HG02852 (cell line): ENCODE data around the gene XPA.
"Not testable (repeated sequence)": the region's sequence is repeated elsewhere in the genome, so short reads cannot be mapped to it uniquely, and the experiment has no call there.

Experiments used
- ATAC-seq: cut with Tn5 transposase; IDR thresholded peaks from one replicate; pipeline ENCODE4 v1.9.1; 2021; ENCODE audit warnings: mild to moderate bottlenecking, moderate library complexity; ENCODE audit not compliant: unreplicated experiment

Gene XPA

DNA sequence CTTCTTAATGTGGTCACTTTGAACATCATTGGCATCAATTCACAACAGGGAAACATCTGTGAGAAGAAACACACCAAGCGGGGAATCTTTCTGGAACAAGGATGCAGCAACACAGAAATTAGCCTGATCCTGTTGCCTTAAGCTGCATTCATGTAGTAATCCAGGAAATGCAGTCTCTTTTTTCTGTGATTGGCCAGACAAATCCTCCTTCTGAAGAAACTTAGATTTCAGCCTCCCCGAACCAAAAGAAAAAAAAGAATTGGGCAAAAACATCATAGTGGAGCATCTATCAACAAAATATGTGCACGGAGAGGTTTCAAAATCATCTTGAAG is 7.2 kb upstream of the XPA start:
- no peak for ATAC-seq

DNA sequence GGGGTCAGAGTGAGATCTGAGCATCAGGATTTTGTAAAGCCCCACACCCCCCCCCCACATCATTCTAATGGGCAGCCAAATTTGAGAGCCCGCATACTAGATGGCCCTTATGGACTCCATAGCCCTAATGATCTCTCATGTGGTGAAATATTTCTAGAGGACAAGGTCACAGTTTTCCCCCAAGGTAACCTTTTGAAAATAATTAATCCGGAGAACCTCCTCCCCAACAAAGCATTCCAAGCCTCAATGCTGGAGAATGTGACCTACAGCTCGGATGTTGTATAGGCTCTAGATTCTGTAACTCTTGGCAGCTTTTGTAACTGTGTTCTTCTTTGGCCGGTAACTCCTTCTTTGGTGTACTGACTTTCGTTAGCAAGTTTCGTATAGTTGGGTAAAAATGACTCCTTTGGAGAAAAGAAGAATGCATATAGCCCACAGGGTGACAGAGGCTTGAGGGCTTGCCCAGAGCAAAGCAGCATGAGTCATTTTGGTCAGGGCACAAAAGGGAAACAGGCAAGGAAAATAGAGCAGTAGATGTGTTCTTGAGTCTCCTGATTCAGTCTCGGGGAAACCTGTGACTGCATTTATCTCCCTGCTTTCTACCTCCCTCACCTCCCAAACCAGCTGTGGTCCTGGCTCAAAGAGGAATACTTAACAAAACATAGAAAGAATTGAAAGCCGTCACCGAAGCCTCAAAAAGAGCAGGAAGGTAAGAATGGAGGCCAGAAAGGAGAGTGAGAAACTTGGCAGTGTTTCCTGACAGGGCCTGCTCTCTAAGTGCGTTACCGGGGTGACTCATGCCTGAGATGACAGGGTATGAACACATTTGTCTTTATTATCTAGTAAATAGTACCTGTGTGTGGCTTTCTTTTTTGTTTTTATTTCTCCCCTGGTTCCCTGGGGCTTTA is 6.6 kb upstream of the XPA start:
- no peak for ATAC-seq

DNA sequence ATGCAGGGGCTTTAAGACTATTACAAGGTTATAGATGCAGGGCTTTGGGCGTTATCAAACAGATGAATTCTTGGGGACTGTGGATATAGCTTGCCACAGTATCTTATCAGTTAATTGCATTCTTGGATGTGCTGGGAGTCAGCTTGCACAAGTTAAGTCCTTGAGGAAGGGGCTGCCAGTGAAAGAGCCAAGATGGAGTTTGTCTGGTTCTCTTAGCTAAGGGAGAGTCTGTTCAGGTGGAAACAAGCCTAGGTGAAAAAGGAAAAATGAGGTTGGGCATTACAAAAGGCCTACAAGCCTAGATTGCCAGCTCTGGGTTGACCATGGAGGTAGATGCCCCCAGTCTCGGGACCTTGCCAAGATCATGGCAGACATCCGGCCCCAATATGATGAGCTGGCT is 2.7 kb upstream of the XPA start:
- not testable (repeated sequence) for ATAC-seq

DNA sequence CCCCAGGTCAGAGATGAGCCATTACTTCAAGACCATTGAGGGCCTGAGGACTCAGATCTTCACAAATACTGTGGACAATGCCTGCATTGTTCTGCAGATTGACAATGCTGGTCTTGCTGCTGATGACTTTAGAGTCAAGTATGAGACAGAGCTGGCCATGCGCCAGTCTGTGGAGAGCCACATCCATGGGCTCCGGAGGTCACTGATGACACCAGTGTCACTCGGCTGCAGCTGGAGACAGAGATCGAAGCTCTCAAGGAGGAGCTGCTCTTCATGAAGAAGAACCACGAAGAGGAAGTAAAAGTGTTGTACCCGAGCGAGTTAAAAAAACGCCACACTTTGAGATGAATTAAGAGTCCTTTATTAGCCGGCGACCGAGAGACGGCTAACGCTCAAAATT is 2.1 kb upstream of the XPA start:
- not testable (repeated sequence) for ATAC-seq

DNA sequence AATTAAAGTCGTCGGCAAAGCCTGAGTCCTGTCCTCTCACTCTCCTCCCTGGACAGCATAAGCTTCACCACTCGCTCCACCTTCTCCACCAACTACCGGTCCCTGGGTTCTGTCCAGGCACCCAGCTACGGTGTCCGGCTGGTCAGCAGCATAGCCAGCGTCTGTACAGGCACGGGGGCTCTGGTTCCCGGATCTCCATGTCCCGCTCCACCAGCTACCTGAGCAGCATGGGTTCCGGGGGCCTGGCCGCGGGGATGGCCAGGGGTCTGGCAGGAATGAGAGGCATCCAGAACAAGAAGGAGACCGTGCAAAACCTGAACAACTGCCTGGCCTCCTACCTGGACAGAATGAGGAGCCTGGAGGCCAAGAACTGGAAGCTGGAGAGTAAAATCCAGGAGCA is 1.7 kb upstream of the XPA start:
- no peak for ATAC-seq

DNA sequence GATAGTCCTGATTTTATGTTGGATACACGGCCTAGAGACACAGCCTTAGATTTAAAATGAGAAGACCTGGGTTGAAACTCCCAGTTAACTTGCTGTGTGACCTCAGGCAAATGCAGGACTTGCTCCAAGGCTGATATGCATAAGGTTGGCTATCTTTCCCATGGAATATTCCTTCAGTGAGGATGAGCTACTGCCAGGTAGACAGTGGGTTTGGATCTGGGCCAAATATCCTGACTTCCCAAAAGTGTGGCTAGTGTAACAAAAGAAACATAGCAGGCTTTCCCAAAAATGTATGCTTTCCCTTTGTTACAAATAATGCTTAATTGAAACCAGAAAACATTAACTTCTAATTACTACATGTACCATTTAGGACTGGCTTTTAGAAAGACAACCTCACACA is 697 bp upstream of the XPA start:
- ATAC-seq: no peak

DNA sequence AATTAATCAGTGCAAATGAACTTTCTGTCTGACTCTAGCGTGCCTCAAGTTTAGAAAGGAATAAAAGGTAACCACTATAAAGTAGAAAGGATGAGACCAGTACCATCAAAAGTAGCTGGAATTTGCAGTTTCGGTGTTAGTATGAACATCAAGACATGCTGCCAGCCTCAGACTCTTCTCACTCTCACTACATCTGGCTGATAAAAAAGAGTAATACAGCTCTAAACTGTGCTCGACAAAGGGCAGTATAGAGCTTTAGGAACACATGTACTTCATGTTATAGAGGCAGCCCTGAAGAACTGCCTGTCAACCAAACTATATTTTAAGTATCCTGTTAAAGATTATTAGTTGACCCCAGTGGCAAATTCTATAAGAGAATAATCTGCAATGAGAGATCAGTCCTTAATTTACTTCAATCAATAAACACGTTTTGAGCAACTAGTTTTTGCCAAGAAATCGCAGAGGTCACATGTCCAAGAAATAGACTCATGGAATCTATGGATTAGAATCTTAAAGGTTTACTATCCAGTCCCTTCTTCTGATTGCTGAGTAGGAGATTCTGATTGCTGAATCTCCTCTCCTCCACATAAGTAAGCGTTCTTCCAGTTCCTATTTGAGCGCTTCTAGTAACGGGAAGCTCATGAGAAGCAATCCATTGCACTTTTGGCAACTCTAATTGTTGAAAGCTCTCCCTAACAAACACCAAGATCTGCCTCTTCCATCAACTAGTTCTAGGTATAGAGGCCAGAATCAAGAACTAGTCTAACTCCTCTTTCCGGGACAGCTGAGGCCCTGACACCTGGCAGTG is 941 bp downstream of the XPA start:
- ATAC-seq: no peak

DNA sequence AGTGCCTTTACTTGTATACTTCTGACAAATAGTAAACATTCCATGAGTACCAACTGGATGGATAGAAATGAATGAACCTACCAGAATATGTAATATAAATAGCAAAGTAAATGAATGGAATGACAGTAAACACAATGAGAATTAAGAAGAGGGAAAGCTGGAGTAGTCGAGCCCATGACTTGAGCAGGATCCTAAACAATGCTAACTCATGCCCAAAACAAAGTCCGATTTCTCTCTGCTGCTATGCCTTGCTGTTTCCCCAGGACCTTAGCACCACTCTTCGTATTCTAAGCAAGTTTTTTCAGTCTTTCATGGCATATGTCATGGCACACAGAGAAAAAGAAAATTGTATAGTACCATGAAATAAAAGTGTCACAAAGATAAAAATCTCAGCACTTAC is 1.8 kb downstream of the XPA start:
- ATAC-seq: no peak

DNA sequence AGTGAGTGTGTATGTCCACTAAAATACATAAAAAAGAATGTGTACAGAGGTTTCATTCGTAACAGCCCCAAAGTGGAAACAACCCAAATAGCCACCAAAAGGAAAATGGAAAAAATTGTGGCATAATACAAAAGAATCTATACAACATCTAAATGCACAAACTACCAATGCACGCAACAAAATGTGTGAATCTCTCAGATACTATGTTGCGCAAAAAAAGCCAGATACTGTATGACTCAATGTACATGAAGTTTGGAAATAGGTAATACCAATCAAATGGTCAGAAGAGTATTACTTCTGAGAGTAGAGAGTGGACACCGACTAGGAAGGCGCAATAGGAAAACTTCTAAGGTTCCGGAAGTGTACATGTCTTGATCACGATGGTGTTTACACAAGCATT is 2.4 kb downstream of the XPA start:
- ATAC-seq: no peak

DNA sequence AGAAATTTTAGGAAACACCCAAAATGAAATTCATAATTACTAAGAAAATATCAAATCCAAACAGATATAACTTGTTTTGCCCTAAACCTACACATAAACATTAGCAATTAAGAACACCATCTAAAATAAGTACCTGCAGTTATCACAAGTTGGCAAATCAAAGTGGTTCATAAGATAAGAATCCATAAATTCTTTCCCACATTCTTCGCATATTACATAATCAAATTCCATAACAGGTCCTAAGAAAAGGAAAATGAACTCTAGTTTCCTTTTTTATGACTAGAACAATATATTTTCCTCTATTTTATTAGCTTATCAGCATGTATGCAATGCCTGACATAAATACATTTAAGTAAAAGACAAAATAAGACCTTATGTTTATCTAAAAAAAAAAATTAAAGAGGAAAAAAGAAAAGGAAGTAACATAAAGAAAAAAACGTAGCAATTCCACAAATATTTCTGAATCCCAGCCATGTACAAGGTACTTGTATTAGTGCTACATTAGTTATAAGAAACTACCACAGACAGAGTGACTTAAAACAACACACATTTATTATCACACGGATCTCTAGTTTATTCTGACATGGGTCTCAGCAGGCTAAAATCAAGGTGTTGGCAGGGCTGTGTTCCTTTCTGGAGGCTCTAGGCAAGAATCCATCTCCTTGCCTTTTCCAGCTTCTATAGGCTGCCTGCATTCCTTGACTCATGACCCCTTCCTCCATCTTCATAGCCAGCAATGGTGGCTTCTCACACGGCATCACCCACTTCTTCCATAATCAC is 7.5 kb downstream of the XPA start:
- ATAC-seq: no peak

DNA sequence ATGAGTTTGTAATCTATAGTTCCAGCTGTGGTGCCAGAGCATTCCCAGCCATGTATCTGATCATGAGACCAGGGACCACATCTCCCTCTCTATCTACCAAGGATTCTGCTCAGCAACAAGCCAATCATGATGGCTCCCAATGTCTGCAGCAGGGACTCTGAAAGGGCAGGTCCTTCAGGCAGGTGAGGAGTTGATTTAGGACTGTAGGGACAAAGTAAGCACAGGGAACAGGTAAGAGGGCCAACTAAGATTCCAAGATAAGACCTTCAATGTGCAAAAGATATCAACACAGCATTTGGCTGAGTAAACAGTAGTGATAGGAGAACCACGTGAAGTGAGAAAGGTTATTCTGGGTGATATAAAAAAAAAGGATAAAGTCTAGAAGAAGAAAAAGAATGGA is 8.5 kb downstream of the XPA start:
- no peak for ATAC-seq

DNA sequence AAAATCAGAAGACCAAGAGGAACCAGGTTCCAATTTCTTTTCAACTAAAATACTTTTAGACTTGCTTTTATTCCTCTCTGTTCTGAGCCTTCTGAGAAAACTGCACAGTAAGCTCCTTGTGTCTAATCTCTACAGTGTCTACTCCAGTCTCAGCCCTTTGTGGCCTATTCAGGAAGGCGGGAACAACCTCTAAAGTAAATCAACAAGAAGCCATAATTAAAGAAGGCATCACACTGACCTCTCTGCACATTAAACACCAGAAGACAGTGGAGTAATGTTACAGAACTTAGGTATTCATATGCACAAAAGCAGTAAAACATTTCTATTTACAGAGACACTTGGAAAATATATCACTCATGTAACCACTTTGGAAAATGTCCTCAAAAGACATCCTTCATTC is 14.9 kb downstream of the XPA start:
- ATAC-seq: no peak

DNA sequence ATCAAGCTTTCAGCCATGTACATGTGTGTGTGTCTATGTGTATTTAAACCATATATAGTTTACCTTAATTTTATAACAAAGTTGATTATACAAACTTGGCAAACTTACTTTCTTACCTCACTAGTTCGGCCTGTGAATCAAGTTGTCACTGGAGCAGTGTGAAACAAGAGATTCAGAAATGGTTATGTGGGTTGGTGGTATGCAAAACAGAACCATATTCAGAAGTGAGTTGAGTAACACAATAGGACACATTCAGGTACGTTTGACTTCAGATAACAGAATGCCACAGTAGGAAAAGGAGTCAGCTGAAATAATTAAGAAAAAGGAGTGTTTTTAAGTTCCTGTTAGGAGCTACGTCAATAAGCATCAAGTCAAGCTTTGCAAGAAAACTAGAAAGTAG is 21.5 kb downstream of the XPA start:
- ATAC-seq: peak; percentile 82

DNA sequence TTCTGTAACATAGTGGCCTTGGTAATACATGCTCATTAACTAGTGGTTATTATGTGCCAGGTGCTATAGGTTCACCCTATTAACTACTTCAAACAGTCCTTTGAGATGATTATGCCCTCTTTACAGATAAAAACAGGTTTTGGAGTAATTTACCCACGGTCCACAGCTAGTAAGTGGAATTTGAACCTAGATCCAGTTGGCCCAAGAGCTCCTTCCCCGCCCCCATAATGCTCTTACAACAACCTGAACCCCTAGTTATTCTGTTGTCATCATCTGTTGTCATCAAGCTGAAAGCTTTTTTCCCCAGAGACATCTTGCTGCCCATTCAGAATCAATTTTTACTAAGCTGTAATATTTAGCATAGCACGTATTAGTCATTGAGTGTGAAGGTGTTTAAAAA is 23.2 kb downstream of the XPA start:
- ATAC-seq: no peak

DNA sequence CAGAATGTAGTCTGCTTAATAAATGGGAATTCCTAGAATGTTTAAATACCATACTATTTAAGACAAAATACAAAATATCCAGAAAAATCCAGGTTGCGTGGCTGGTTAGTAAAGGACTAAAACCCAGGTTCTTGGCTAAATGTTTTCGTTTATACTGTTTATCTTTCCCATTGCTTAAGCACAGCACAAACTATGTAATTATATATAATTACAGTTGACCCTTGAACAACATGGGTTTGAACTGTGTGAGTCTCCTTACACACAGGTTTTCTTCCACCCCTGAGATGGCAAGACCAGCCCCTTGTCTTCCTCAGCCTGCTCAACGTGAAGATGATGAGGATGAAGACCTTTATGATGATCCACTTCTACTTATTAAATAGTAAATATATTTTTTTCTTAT is 24.7 kb downstream of the XPA start:
- no peak for ATAC-seq

DNA sequence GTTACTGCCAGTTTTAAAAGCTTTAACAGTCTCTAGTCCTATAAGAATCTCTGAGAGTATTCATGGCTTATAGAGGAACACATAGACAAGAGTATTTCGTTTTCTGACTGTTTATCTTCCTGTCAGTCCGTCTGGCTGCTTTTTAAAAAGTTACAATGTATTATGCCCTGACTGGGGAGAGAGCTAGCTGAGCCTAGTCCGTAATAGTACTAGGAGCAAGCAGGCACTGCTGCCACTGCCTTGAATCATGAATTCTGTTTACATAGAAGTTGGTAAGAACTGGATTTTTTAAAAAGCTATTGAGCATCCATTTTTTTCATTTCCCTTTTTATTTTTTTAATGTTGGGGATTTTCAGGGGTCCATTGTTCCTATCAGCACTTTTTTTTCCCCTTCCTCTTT is 26.6 kb downstream of the XPA start:
- ATAC-seq: no peak

DNA sequence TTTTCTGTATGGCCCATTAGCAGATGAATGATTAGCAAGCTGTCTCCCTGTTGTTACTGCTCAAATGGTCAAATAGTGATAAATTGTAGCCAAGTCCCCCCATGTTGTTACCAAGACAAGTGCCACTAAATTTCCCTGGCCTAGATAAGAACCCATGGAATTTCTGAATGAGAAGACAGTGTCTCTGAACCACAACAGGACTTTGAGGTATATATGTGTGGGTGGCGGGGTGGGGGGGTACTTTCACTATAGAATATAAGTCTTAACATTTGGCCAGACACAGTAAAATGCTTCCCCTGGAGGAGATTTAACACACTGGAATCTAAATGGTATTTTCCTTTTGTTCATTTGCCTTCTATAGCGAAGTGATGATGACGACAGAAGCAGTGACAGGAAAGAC is 28.7 kb downstream of the XPA start:
- no peak for ATAC-seq

DNA sequence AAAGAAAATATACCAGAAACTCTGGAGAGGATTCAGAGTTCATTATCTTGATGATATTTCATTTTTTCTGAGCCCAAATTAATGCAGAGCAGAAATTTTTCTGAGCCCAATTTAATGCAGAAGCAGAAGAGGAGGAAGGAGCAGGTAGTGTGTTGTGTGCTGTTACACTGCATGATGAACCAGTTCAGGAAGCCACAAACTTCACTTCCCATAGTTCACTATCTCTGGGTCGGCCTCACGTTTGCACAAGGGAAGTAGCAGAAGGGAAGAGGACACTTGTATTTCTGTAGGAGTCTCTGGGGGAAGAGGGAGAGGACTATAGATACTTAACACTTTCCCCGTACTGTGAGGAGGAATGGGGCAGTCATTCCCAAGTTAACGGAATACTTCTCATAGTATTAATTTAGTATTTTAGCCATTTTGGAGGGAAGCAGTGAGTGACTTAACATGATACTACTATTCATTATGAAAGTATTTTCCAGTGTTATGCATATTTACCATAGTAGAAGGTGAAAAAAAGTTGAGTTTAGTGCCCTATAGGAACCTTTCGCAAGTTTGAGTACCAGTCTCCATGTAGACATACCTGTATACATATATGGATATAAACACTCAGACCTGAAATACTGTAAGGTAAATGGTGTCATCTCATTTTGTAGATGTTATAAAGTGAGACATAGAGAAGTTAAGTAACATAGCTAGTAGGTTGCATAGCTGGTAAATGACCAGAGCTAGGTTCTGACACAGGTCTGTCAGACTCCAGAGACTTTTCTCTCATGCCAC is 30.0 kb downstream of the XPA start:
- ATAC-seq: no peak

DNA sequence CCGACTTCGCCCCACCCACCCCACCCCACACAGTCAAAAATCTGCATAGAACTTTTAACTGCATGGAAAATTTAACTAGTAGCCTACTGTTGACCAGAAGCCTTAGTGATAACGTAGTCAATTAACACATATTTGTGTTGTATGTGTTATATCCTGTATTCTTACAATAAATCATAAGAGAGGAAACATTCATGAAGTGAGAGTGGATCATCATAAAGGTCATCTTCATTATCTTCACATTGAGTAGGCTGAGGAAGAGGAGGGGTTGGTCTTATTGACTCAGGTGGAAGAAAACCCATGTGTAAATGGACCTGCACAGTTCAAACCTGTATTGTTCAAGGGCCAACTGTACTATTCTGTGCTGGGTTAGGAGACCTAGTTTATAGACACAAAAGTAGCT is 31.4 kb downstream of the XPA start:
- ATAC-seq: no peak

DNA sequence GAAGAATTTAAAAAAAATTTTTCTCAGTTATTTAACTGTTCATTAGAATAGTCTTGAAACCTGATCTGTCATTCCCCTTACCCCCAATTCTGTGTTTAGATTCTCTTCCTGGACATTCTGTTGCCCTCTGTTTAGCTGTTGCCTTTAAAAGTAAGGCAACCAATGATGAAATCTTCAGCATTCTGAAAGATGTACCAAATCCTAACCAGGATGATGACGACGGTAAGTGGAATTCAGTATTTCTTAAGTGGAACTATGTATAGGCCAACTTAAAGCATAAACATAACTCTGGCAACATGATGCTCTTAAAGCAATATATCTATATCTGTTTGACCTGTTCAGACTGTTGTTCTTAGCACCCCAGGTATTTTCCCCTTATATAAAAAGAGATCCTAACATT is 36.3 kb downstream of the XPA start:
- no peak for ATAC-seq

DNA sequence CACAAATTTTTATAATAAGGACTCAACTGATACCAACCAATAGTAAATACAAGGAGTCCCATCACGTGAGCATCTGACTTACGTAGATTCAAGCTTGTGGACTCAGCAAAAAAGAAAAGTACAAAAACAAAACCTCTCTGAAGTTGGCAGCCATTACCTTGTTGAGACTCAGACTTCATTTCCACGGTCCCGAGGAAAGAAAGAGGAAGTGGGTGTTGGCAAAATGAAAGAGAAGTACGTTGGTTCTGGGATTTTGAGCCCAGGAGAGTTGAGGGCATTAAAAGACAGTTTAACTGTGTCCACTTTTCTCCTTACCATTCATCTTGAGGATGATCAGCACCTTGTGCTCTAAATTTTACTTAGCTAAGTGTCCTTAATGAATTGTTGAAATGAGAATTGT is 36.8 kb downstream of the XPA start:
- no peak for ATAC-seq
